GM12878 (cell line): ENCODE results near the gene ACP4. TPM values are rescaled to one million over a fixed set of nuclear protein-coding genes. Genes with fewer than 3 reads are reported as not detected.
"Not testable (repeated sequence)": the region's sequence is repeated elsewhere in the genome, so short reads cannot be mapped to it uniquely, and the experiment has no call there.

ENCODE experiments used
- ATAC-seq: fragments of 200-7000 bp; cut with Tn5 transposase; 3 replicates; pipeline ENCODE4 v1.9.1; 2020; ENCODE audit warnings: mild to moderate bottlenecking, moderate library complexity
- BruUV-seq: library from RNA; stranded (reverse); fragments of 400-500 nt; replicated peaks from 2 replicates; lab custom pipeline; 2021; lab: Mats Ljungman, UMichigan
- CTCF ChIA-PET: fragments of 300-600 bp; sonication (Branson Sonifier 250); formaldehyde crosslinking; extraction: SDS; loops from one replicate; lab custom pipeline; 2021; ENCODE audit warnings: inconsistent platforms; lab: Yijun Ruan, JAX
- POLR2A ChIA-PET: fragments of 350-600 bp; formaldehyde crosslinking; extraction: SDS; loops from one replicate; lab custom pipeline; 2021; ENCODE audit warnings: inconsistent platforms; lab: Charles Lee
- RAD21 ChIA-PET: fragments of 300-600 bp; sonication (Branson Sonifier 250); formaldehyde crosslinking; loops from one replicate; lab custom pipeline; 2023; ENCODE audit warnings: antibody characterized with exemption; ENCODE audit not compliant: unreplicated experiment; lab: Charles Lee
- SMC1A ChIA-PET: fragments of 300-600 bp; sonication (Branson Sonifier 250); formaldehyde crosslinking; loops from one replicate; lab custom pipeline; 2023; ENCODE audit not compliant: unreplicated experiment, uncharacterized antibody; lab: Charles Lee
- DNase-seq: peaks from one replicate; pipeline ENCODE4 v3.0.0-alpha.2; 2011; ENCODE audit warnings: low read depth, low spot score
- FAIRE-seq: peaks from 3 replicates; lab custom pipeline; 2011; peaks lifted over from hg19 to GRCh38; lab: Jason Lieb, UNC
- H2AFZ ChIP-seq: 2 replicates; pipeline ENCODE4 v1.6.0; 2011; ENCODE audit warnings: low read depth, low read length, control low read depth; ENCODE audit not compliant: control insufficient read depth
- H3K27ac ChIP-seq: 2 replicates; pipeline ENCODE4 v1.5.1; 2011; ENCODE audit warnings: control low read depth; ENCODE audit not compliant: control insufficient read depth, insufficient read depth
- H3K27me3 ChIP-seq, 2 experiments: replicated peaks in 1 of 2; 2 replicates each; pipeline versions ENCODE4 v1.6.0 to v1.6.1; 2011; ENCODE audit warnings: low read length in 1 of 2; ENCODE audit not compliant: control insufficient read depth in 2 of 2, insufficient read depth in 2 of 2
- H3K36me3 ChIP-seq, 2 experiments: 2 replicates each; pipeline ENCODE4 v1.5.1; 2011; ENCODE audit warnings: low read length in 1 of 2; ENCODE audit not compliant: control insufficient read depth in 2 of 2, insufficient read depth in 2 of 2
- H3K4me1 ChIP-seq: 2 replicates; pipeline ENCODE4 v1.6.1; 2011; ENCODE audit warnings: mild to moderate bottlenecking, low read length, moderate library complexity, mixed read lengths; ENCODE audit not compliant: control insufficient read depth, insufficient read depth
- H3K4me2 ChIP-seq: 2 replicates; pipeline ENCODE4 v1.6.0; 2011; ENCODE audit warnings: control low read depth; ENCODE audit not compliant: control insufficient read depth, insufficient read depth
- H3K4me3 ChIP-seq: fragments of 200-600 bp; sonication (generic); 2 replicates; pipeline ENCODE4 v1.5.1; 2016
- H3K79me2 ChIP-seq: 2 replicates; pipeline ENCODE4 v1.6.0; 2011; ENCODE audit warnings: low read length; ENCODE audit not compliant: control insufficient read depth, insufficient read depth
- H3K9ac ChIP-seq: 2 replicates; pipeline ENCODE4 v1.8.0; 2011; ENCODE audit warnings: low read length, control low read depth, mixed read lengths; ENCODE audit not compliant: control insufficient read depth, insufficient read depth
- H3K9me3 ChIP-seq: replicated peaks from 3 replicates; pipeline ENCODE4 v1.5.1; 2011; ENCODE audit warnings: mild to moderate bottlenecking, low read length; ENCODE audit not compliant: control insufficient read depth, insufficient read depth
- H4K20me1 ChIP-seq: 2 replicates; pipeline ENCODE4 v1.6.0; 2011; ENCODE audit not compliant: control insufficient read depth, insufficient read depth
- BHLHE40 ChIP-seq, 2 experiments: fragments of 450-650 bp in 1 of 2; IDR thresholded peaks; 2 replicates each; pipeline ENCODE4 v1.6.1; 2011 to 2017; ENCODE audit warnings: low read depth in 2 of 2, borderline replicate concordance in 1 of 2, improper control_type of control experiment in 1 of 2, low read length in 1 of 2, mild to moderate bottlenecking in 1 of 2
- HCFC1 ChIP-seq: fragments of 150-350 bp; IDR thresholded peaks from 2 replicates; pipeline ENCODE4 v1.6.1; 2014; ENCODE audit warnings: low read length
- POLR2AphosphoS5 ChIP-seq: IDR thresholded peaks from 2 replicates; pipeline ENCODE4 v1.6.1; 2011; ENCODE audit warnings: mild to moderate bottlenecking, low read length, inconsistent platforms
- RBBP5 ChIP-seq: fragments of 200-600 bp; sonication (generic); conservative IDR thresholded peaks from 2 replicates; pipeline ENCODE4 v1.6.1; 2016
- SRF ChIP-seq, 2 experiments: IDR thresholded peaks; 2 replicates each; pipeline ENCODE4 v1.6.1; 2011; ENCODE audit warnings: low read depth in 2 of 2, low read length in 2 of 2, mild to moderate bottlenecking in 1 of 2, moderate library complexity in 1 of 2
- ZNF217 ChIP-seq: fragments of 450-650 bp; IDR thresholded peaks from 2 replicates; pipeline ENCODE4 v1.6.1; 2017; ENCODE audit warnings: antibody characterized with exemption, mild to moderate bottlenecking
- whole genome bisulfite sequencing: methylation state at CpG from one replicate; pipeline ENCODE4 v1.1.6; 2016; ENCODE audit warnings: low lambda C conversion rate; ENCODE audit not compliant: insufficient replicate concordance, insufficient coverage; ENCODE audit errors: missing lambda C conversion rate; 5-methylcytosine and 5-hydroxymethylcytosine counted together
- in situ Hi-C: fragments of 300-500 bp; cut with MboI; formaldehyde crosslinking; loops from 9 replicates; pipeline ENCODE4 v1.14.3; 2018; ENCODE audit warnings: mixed read lengths
- intact Hi-C: fragments of 100-400 bp; cut with micrococcal nuclease; formaldehyde crosslinking; loops from one replicate; pipeline ENCODE4 v1.14.2; 2022; ENCODE audit not compliant: unreplicated experiment
- polyA plus RNA-seq, 11 experiments: library from polyadenylated mRNA; depleted of rRNA in 4 of 11; unstranded in 6 of 11; stranded (reverse) in 5 of 11; fragments of >200 nt; fragmentation: Nextera tagmentation in 4 of 11; fragmentation: Illumina TruSeq in 1 of 11; extraction: Ambion mirVana in 4 of 11; extraction: Trizol in 1 of 11; gene quantifications; 1 replicate in 1 of 11; 2 replicates in 10 of 11; pipeline versions ENCODE4 v1.2.1 to v1.2.3, GENCODE V29; 2011 to 2016; ENCODE audit warnings: inconsistent platforms in 2 of 11, missing spikeins in 2 of 11, low read depth in 1 of 11
- total RNA-seq, 4 experiments: library from RNA; depleted of rRNA in 3 of 4; stranded (reverse); fragments of >200 nt in 3 of 4; fragmentation: Illumina TruSeq in 1 of 4; extraction: Trizol in 1 of 4; gene quantifications; 2 replicates each; pipeline versions ENCODE4 v1.2.1 to v1.2.3, GENCODE V29; 2013 to 2021
- TF ChIP-seq, protein P1 (sequence below): fragments of 450-650 bp; conservative IDR thresholded peaks from 2 replicates; pipeline ENCODE4 v1.6.1; 2017; ENCODE audit warnings: mild to moderate bottlenecking, moderate library complexity

Gene ACP4
- total and polyA plus RNA-seq, 10 of the 15 experiments (the other 5 are each of a cell fraction or from before 2014, with no cell fraction given) = not detected

DNA sequence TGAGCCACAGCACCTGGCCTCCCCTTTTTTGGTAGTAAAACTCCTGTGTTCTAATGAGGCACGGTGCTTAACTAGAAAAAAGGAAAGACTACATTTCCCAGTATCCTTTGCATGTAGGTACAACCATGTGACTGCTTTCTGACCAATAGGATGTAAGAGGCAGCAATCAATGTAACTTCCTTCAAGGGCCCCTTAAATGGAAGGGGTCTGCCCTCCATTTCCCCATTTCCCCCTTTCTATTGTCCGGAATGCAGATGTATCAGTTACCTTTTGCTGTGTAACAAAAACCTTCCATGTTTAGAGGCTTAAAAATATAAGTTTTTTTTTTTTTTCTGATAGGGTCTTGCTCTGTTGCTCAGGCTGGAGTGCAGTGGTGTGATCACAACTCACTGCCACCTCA lies 17.7 kb upstream of the ACP4 start (continued):
- no peak for TF ChIP-seq POLR2AphosphoS5
- no peak for TF ChIP-seq SRF (IDR thresholded peaks at IDR 0.05; ENCODE audit: low read depth in 2 of 2, low read length in 2 of 2)
- no peak for TF ChIP-seq BHLHE40 (IDR thresholded peaks at IDR 0.05; ENCODE audit: borderline replicate concordance in 1 of 2, low read depth in 2 of 2, low read length in 1 of 2)
- TF ChIP-seq ZNF217 = no peak
- TF ChIP-seq HCFC1 = peak; percentile 63
- TF ChIP-seq, protein P1, sequence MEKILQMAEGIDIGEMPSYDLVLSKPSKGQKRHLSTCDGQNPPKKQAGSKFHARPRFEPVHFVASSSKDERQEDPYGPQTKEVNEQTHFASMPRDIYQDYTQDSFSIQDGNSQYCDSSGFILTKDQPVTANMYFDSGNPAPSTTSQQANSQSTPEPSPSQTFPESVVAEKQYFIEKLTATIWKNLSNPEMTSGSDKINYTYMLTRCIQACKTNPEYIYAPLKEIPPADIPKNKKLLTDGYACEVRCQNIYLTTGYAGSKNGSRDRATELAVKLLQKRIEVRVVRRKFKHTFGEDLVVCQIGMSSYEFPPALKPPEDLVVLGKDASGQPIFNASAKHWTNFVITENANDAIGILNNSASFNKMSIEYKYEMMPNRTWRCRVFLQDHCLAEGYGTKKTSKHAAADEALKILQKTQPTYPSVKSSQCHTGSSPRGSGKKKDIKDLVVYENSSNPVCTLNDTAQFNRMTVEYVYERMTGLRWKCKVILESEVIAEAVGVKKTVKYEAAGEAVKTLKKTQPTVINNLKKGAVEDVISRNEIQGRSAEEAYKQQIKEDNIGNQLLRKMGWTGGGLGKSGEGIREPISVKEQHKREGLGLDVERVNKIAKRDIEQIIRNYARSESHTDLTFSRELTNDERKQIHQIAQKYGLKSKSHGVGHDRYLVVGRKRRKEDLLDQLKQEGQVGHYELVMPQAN = no peak
- no peak for TF ChIP-seq RBBP5
- TF ChIP-seq, all 136 proteins: peak for 7

DNA sequence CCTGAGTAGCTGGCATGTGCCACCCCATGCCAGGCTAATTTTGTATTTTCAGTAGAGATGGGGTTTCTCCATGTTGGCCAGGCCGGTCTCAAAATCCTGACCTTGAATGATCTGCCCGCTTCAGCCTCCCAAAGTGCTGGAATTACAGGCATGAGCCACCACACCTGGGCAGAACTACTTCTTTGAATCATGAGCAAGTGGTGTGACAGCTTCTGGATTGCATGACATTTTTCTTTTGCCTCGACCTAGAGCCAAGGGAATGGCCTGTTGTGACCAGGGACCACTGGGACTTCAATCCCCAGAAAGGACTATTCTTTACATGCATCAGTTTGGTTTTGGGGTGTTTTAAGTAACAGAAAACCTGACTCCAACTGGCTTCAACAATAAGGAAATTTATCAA lies 17.3 kb upstream of the ACP4 start:
- FAIRE-seq, H3K4me3 ChIP-seq, BruUV-seq, DNase-seq, H3K36me3 ChIP-seq, H3K27me3 ChIP-seq, H3K9ac ChIP-seq, H3K4me1 ChIP-seq, H3K79me2 ChIP-seq, ATAC-seq, H3K4me2 ChIP-seq, in situ Hi-C loops, H4K20me1 ChIP-seq, POLR2A ChIA-PET, H2AFZ ChIP-seq, intact Hi-C loops, H3K9me3 ChIP-seq, H3K27ac ChIP-seq: not testable (repeated sequence)
- 58% methylated on average over 3 of the region's 3 CpGs for WGBS
- ChIA-PET SMC1A (interaction anchor here (0.5 kb wide), 1 partner anchor 183 kb away, joined by 3 read pairs; no protein-coding TSS in a partner anchor), CTCF (interaction anchor here (1.4 to 1.5 kb wide), 2 partner anchors 149 to 217 kb away, joined by 3 to 5 read pairs; no protein-coding TSS in a partner anchor), RAD21 (interaction anchor here (1.2 kb wide), 1 partner anchor 19 kb away, joined by 3 read pairs; no protein-coding TSS in a partner anchor)

DNA sequence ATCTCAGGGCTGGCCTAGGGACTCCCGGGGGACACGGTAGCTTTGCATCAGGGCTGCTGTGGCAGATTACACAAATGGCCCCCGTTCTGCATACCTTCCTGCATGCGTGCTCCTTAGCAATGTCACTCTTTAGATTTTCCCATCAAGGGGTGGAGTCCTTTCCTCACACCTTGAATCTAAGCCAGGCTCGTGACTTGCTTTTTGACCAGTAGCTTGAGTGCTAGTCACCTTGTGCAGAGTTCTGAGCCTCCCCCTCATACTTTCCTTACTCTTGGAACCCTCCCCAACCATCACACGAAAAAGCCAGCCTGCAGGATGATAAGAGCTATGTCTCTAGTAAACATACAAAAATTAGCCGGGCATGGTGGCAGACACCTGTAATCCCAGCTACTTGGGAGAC lies 16.8 kb upstream of the ACP4 start:
- H3K4me1 ChIP-seq, H3K9me3 ChIP-seq, H3K4me2 ChIP-seq, H3K27me3 ChIP-seq, ATAC-seq, H2AFZ ChIP-seq, BruUV-seq, H4K20me1 ChIP-seq, intact Hi-C loops, POLR2A ChIA-PET, DNase-seq, H3K9ac ChIP-seq, H3K36me3 ChIP-seq, in situ Hi-C loops, H3K79me2 ChIP-seq, FAIRE-seq, H3K4me3 ChIP-seq, H3K27ac ChIP-seq: not testable (repeated sequence)
- SMC1A ChIA-PET = interaction anchor here (0.5 kb wide), 1 partner anchor 184 kb away, joined by 3 read pairs; no protein-coding TSS in a partner anchor
- RAD21 ChIA-PET = interaction anchor here (1.2 kb wide), 1 partner anchor 20 kb away, joined by 3 read pairs; no protein-coding TSS in a partner anchor
- WGBS = 7% methylated on average over 7 of the region's 7 CpGs
- CTCF ChIA-PET = interaction anchor here (0.8 to 1.5 kb wide), 4 partner anchors 149 to 621 kb away, joined by 3 to 5 read pairs (median 3); no protein-coding TSS in a partner anchor
